ENCODE results near the gene RAB11A.

The RAB11A gene

DNA sequence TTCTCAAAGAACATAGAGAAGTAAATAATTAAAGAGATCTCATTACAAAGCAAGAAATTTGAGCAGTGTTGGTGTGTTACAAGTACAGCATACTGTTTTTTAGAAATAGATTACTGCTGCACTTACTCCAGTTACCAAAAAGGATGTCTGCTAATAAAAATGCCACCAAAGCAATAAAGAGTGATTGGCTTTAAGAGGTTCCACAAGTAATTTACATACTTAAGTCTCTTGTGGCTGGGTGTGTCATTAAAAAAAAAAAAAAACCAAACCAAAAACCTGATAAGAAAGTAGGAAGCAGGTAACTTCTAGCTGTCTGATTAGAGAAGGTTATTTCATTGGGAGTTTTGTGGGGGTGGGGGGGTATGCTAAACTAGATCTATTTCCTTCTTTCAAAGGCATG, 15.2 kb downstream of the RAB11A start:
- no peak for TF ChIP-seq CTCF (IDR thresholded peaks at IDR 0.05; ENCODE audit: insufficient read depth, low read length)
- TF ChIP-seq GABPA (IDR thresholded peaks at IDR 0.05; ENCODE audit: low read depth): no peak
- no peak for TF ChIP-seq SPI1 (IDR thresholded peaks at IDR 0.05; ENCODE audit: borderline replicate concordance, low read depth)
- TF ChIP-seq REST (IDR thresholded peaks at IDR 0.05; ENCODE audit: insufficient replicate concordance, low read depth): no peak
- no peak for TF ChIP-seq POLR2AphosphoS5 (IDR thresholded peaks at IDR 0.05; ENCODE audit: low read depth)
- H3K27me3 ChIP-seq (ENCODE audit: insufficient read depth, poor library complexity, severe bottlenecking): no peaks in the 10 kb centered on the region
- DNase-seq (ENCODE audit: low read depth in 1 of 2, low spot score in 1 of 2): no peak
- no peak overlapping the region for H3K27ac ChIP-seq (replicated peaks)
- H3K4me3 ChIP-seq (replicated peaks; ENCODE audit: insufficient read depth, low read length): no peak overlapping the region

DNA sequence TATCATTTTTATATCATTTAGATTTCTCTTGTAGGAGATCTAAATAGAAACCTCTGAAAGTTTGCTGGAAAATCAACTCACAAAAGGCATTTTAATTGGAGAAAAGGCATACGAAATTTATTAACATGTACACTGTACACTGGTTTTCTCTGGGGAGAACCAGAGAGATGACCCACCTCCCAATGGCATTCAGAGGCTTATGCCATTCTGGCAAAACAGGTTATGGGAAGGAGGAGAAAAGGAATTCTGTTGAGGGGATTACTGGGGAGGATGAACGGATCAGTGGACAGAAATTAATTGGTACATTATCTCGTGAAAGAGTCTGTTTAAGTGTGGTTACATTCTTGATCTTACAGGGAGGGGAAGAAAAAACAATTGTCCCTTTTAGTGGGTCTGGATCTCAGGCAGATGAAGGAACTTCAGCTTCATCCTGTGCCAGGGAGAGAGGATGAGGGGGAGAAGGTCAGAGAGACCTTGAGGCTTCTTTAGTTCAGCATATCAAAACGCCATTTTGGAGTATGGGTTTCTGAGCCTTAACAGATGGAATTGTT, 16.5 kb downstream of the RAB11A start:
- Histone ChIP-seq H3K27ac (replicated peaks) (no peak overlapping the region), H3K4me3 (replicated peaks; ENCODE audit: insufficient read depth, low read length) (no peak overlapping the region), H3K27me3 (ENCODE audit: insufficient read depth, poor library complexity, severe bottlenecking) (no peaks in the 10 kb centered on the region)
- no peak for DNase-seq (ENCODE audit: low read depth in 1 of 2, low spot score in 1 of 2)
- TF ChIP-seq CTCF (IDR thresholded peaks at IDR 0.05; ENCODE audit: insufficient read depth, low read length) (no peak), REST (IDR thresholded peaks at IDR 0.05; ENCODE audit: insufficient replicate concordance, low read depth) (no peak), POLR2AphosphoS5 (IDR thresholded peaks at IDR 0.05; ENCODE audit: low read depth) (no peak), GABPA (IDR thresholded peaks at IDR 0.05; ENCODE audit: low read depth) (no peak), SPI1 (IDR thresholded peaks at IDR 0.05; ENCODE audit: borderline replicate concordance, low read depth) (no peak)

- Histone ChIP-seq H3K4me3 (replicated peaks; ENCODE audit: insufficient read depth, low read length) (no peak overlapping the region), H3K27ac (replicated peaks) (no peak overlapping the region), H3K27me3 (ENCODE audit: insufficient read depth, poor library complexity, severe bottlenecking) (no peaks in the 10 kb centered on the region)
- no peak for DNase-seq (ENCODE audit: low read depth in 1 of 2, low spot score in 1 of 2)
- TF ChIP-seq POLR2AphosphoS5 (IDR thresholded peaks at IDR 0.05; ENCODE audit: low read depth) (no peak), GABPA (IDR thresholded peaks at IDR 0.05; ENCODE audit: low read depth) (no peak), REST (IDR thresholded peaks at IDR 0.05; ENCODE audit: insufficient replicate concordance, low read depth) (no peak), CTCF (IDR thresholded peaks at IDR 0.05; ENCODE audit: insufficient read depth, low read length) (no peak), SPI1 (IDR thresholded peaks at IDR 0.05; ENCODE audit: borderline replicate concordance, low read depth) (no peak)
These were observed 18.3 kb downstream of the RAB11A start for GRCh38 chr15:65887565-65887964.

Measured in HL-60 (cell line).